SW 1271 (cell line): ENCODE measurements around the gene SPAG4.

ENCODE experiments used
- DNase-seq, 2 experiments: peaks; one replicate each; lab custom pipeline; 2025; lab: John Stamatoyannopoulos, UW

Gene SPAG4

GRCh38 chr20:35660122-35660937 is 44.7 kb downstream of the SPAG4 start:
- DNase-seq = no peak

GRCh38 chr20:35661053-35661452 is 45.4 kb downstream of the SPAG4 start:
- DNase-seq = peak in 1 of 2 experiments; percentile 56

DNA sequence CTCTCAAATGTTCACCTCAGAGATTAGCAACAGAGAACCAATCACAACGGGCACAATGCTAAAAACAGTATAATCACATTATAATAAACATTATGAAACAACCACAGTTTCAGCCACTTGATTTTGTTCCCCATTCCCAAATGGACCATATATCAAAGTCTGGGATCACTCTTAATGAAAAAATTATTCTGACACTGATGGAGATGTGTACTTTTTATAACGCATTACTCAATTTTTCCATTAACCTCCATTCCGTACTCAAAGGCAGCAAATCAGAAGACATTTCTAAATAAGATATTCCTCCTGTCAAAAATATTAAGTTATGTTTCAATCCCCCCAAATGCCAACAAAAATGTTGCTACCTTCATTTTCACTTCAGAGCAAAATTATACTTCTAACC is 46.3 kb downstream of the SPAG4 start:
- DNase-seq = no peak

DNA sequence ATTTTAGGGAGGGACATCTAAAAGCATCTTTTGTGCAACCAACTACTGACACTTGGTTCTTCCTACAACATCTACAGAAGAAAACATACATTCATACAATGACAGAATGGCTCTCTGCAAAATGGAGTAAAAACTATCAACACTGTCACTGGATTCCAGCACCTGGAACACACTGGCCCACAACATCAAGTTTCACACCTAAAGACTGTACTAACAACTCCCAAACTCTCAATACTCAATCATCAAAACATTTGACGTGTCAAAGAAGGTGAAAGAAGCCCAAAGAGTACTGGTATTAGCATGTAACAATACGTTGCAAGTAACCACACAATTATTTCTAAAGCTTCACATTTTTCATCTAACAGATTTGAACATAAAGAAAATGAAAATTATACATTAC is 46.9 kb downstream of the SPAG4 start:
- DNase-seq = no peak

- DNase-seq = peak in 1 of 2 experiments; percentile 79
Observed at GRCh38 chr20:35663516-35664465, 48.2 kb downstream of the SPAG4 start.

GRCh38 chr20:35664466-35665206 is 49.0 kb downstream of the SPAG4 start, which contains the start of the genes CPNE1 and RBM12:
TSS of gene CPNE1 (minus strand) at chr20:35664900. CDS start at chr20:35632923, 31,977 bp downstream.
TSS of gene RBM12 (minus strand) at chr20:35664900. CDS start at chr20:35655322, 9,578 bp downstream.
- peak; percentile 97 to 99 for DNase-seq

- DNase-seq = no peak
Observed at GRCh38 chr20:35665949-35666288, 50.3 kb downstream of the SPAG4 start.

- no peak for DNase-seq
Observed at GRCh38 chr20:35669221-35669620, 53.6 kb downstream of the SPAG4 start.

- no peak for DNase-seq
Observed at GRCh38 chr20:35669681-35670080, 54.1 kb downstream of the SPAG4 start.
